Astrocyte (in vitro differentiated cells and primary cell): ENCODE measurements around the gene IL17B. TPM values are rescaled to one million over a fixed set of nuclear protein-coding genes. Genes with fewer than 3 reads are reported as not detected.

Source experiments
- DNase-seq: peaks from one replicate; pipeline ENCODE4 v3.0.0-alpha.2; 2010; ENCODE audit warnings: low read depth
- FAIRE-seq: peaks from 2 replicates; lab custom pipeline; 2011; peaks lifted over from hg19 to GRCh38; lab: Jason Lieb, UNC
- H2AFZ ChIP-seq: 2 replicates; pipeline ENCODE4 v1.6.0; 2012; ENCODE audit warnings: low read depth, low read length, inconsistent platforms
- H3K27ac ChIP-seq: 2 replicates; pipeline ENCODE4 v1.5.1; 2011; ENCODE audit warnings: low read depth, low read length, inconsistent platforms
- H3K27me3 ChIP-seq: 2 replicates; pipeline ENCODE4 v1.6.0; 2011; ENCODE audit warnings: low read length, inconsistent platforms; ENCODE audit not compliant: insufficient read depth
- H3K36me3 ChIP-seq: 2 replicates; pipeline ENCODE4 v1.5.1; 2011; ENCODE audit warnings: low read length, inconsistent platforms; ENCODE audit not compliant: insufficient read depth
- H3K4me1 ChIP-seq: 2 replicates; pipeline ENCODE4 v1.5.1; 2011; ENCODE audit warnings: low read length, inconsistent platforms; ENCODE audit not compliant: insufficient read depth
- H3K4me2 ChIP-seq: 2 replicates; pipeline ENCODE4 v1.6.0; 2012; ENCODE audit warnings: low read length, inconsistent platforms
- H3K4me3 ChIP-seq: 2 replicates; pipeline ENCODE4 v1.5.1; 2011; ENCODE audit warnings: low read depth, mild to moderate bottlenecking, low read length, inconsistent platforms; ENCODE audit not compliant: insufficient read depth
- H3K79me2 ChIP-seq: 2 replicates; pipeline ENCODE4 v1.6.0; 2012; ENCODE audit warnings: mild to moderate bottlenecking, low read length, inconsistent platforms; ENCODE audit not compliant: insufficient read depth
- H3K9ac ChIP-seq: 2 replicates; pipeline ENCODE4 v1.6.0; 2012; ENCODE audit warnings: mild to moderate bottlenecking, low read length, inconsistent platforms
- H3K9me3 ChIP-seq: 2 replicates; pipeline ENCODE4 v1.5.1; 2012; ENCODE audit warnings: low read depth, mild to moderate bottlenecking, low read length, inconsistent platforms; ENCODE audit not compliant: insufficient read depth
- H4K20me1 ChIP-seq: 2 replicates; pipeline ENCODE4 v1.6.0; 2012; ENCODE audit warnings: low read length, inconsistent platforms; ENCODE audit not compliant: insufficient read depth
- H3K27ac Mint-ChIP-seq: one replicate; pipeline ENCODE4 v1.8.0; 2021; ENCODE audit warnings: mild to moderate bottlenecking, mixed read lengths; ENCODE audit not compliant: unreplicated experiment
- H3K27me3 Mint-ChIP-seq: one replicate; pipeline ENCODE4 v1.8.0; 2021; ENCODE audit warnings: low read depth, mixed read lengths; ENCODE audit not compliant: unreplicated experiment
- H3K36me3 Mint-ChIP-seq: one replicate; pipeline ENCODE4 v1.8.0; 2021; ENCODE audit warnings: low read depth, mixed read lengths; ENCODE audit not compliant: unreplicated experiment
- H3K4me1 Mint-ChIP-seq: one replicate; pipeline ENCODE4 v1.8.0; 2021; ENCODE audit warnings: low read depth, mixed read lengths; ENCODE audit not compliant: unreplicated experiment
- H3K4me3 Mint-ChIP-seq: one replicate; pipeline ENCODE4 v1.8.0; 2021; ENCODE audit warnings: mild to moderate bottlenecking, moderate library complexity, mixed read lengths; ENCODE audit not compliant: unreplicated experiment
- H3K9me3 Mint-ChIP-seq: one replicate; pipeline ENCODE4 v1.8.0; 2021; ENCODE audit warnings: mild to moderate bottlenecking, mixed read lengths; ENCODE audit not compliant: unreplicated experiment
- EZH2 ChIP-seq: IDR thresholded peaks from 2 replicates; pipeline ENCODE4 v1.6.1; 2012; ENCODE audit warnings: mild to moderate bottlenecking, low read length, inconsistent platforms; ENCODE audit not compliant: insufficient read depth
- total RNA-seq: library from RNA; stranded (reverse); gene quantifications from 2 replicates; pipeline ENCODE4 v1.2.1, GENCODE V29; 2021
- TF ChIP-seq, protein P1 (sequence below): IDR thresholded peaks from 2 replicates; pipeline ENCODE4 v1.5.1; 2011; ENCODE audit warnings: low read depth, mild to moderate bottlenecking, inconsistent platforms, low read length, moderate library complexity; ENCODE audit not compliant: insufficient read depth

IL17B gene
- total RNA-seq, 1 donor from 2014 or later = 0.54 TPM

DNA sequence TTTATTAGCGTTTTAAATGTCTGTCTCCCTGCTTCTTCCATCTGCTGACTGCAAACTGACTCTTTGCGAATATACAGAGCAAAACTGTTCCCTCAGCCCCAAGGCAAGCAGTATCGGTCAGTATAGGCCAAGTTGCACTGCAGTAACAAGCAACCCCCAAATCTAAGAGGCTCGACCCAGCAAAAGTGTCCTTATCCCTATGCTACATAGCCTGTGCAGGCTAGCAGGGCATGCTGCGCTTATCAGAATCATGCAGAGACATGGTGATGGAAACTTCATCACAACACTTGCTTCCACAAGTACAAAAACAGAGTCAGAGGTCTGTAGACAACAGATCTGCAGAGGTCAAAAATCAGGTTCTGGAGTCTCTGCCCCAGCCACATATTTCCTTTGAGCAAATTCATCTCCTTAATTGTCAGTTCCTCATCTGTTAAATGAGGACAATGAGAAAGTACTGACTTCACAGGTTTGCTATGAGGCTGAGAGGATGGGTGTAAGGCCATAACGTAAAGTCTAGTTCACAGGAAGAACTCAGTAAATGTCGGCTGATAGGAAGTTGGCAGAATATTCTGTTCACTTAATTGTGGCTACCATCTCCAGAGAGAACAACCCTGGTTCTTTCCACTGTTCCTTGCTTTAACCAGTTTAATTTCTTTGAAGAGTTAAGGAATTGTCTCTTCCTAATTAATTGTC, 9.6 kb upstream of the IL17B start:
- Mint-ChIP-seq H3K27ac (peak overlapping the region; percentile 89), H3K9me3 (peaks cover 2% of the 10 kb centered on the region), H3K4me1 (peaks cover 47% of the 10 kb centered on the region), H3K4me3 (no peak overlapping the region), H3K27me3 (no peaks in the 10 kb centered on the region), H3K36me3 (no peaks in the 10 kb centered on the region)
- peaks cover 13% of the 10 kb centered on the region for H3K4me1 ChIP-seq
- no peak overlapping the region for H3K9ac ChIP-seq
- no peaks in the 10 kb centered on the region for H3K27me3 ChIP-seq
- FAIRE-seq (no peak), DNase-seq (no peak)
- H3K27ac ChIP-seq = no peak overlapping the region
- no peaks in the 10 kb centered on the region for H3K9me3 ChIP-seq
- no peaks in the 10 kb centered on the region for H3K36me3 ChIP-seq
- no peaks in the 10 kb centered on the region for H4K20me1 ChIP-seq
- no peaks in the 10 kb centered on the region for H3K79me2 ChIP-seq
- H3K4me3 ChIP-seq = no peak overlapping the region
- TF ChIP-seq, protein P1, sequence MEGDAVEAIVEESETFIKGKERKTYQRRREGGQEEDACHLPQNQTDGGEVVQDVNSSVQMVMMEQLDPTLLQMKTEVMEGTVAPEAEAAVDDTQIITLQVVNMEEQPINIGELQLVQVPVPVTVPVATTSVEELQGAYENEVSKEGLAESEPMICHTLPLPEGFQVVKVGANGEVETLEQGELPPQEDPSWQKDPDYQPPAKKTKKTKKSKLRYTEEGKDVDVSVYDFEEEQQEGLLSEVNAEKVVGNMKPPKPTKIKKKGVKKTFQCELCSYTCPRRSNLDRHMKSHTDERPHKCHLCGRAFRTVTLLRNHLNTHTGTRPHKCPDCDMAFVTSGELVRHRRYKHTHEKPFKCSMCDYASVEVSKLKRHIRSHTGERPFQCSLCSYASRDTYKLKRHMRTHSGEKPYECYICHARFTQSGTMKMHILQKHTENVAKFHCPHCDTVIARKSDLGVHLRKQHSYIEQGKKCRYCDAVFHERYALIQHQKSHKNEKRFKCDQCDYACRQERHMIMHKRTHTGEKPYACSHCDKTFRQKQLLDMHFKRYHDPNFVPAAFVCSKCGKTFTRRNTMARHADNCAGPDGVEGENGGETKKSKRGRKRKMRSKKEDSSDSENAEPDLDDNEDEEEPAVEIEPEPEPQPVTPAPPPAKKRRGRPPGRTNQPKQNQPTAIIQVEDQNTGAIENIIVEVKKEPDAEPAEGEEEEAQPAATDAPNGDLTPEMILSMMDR = no peak
- TF ChIP-seq EZH2 = no peak
- H3K4me2 ChIP-seq = no peak overlapping the region
- no peak overlapping the region for H2AFZ ChIP-seq

DNA sequence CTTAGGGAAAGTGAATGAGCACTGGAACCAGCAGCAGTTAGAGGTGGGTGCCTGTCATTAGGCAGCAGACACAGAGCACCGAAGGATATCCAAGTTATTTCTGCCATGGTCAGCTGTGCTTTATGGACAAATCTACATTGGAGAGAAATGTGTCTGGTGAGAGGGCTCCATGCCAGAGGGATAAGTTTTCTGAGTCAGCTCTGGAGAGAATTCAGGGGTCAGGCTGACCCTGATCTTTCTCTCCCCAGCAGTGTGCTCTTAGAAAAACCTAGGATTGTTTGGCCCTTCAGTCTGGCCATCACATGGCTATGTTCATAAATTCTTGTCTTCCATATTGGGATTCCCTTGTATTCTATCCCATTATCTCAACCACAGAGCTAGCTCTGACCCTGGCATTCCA, 8.9 kb upstream of the IL17B start:
- Mint-ChIP-seq H3K4me3 (peak overlapping the region; percentile 40), H3K9me3 (peaks cover 2% of the 10 kb centered on the region), H3K36me3 (no peaks in the 10 kb centered on the region), H3K27ac (peak overlapping the region; percentile 89), H3K27me3 (no peaks in the 10 kb centered on the region), H3K4me1 (peaks cover 50% of the 10 kb centered on the region)
- no peak overlapping the region for H2AFZ ChIP-seq
- H3K27ac ChIP-seq = no peak overlapping the region
- H3K9me3 ChIP-seq = no peaks in the 10 kb centered on the region
- TF ChIP-seq, protein P1 = no peak
- TF ChIP-seq EZH2 = no peak
- no peak overlapping the region for H3K9ac ChIP-seq
- H4K20me1 ChIP-seq = no peaks in the 10 kb centered on the region
- H3K79me2 ChIP-seq = no peaks in the 10 kb centered on the region
- H3K36me3 ChIP-seq = no peaks in the 10 kb centered on the region
- H3K4me1 ChIP-seq = peaks cover 17% of the 10 kb centered on the region
- no peak overlapping the region for H3K4me3 ChIP-seq
- DNase-seq (peak; percentile 58), FAIRE-seq (no peak)
- no peaks in the 10 kb centered on the region for H3K27me3 ChIP-seq
- peak overlapping the region; percentile 26 for H3K4me2 ChIP-seq

DNA sequence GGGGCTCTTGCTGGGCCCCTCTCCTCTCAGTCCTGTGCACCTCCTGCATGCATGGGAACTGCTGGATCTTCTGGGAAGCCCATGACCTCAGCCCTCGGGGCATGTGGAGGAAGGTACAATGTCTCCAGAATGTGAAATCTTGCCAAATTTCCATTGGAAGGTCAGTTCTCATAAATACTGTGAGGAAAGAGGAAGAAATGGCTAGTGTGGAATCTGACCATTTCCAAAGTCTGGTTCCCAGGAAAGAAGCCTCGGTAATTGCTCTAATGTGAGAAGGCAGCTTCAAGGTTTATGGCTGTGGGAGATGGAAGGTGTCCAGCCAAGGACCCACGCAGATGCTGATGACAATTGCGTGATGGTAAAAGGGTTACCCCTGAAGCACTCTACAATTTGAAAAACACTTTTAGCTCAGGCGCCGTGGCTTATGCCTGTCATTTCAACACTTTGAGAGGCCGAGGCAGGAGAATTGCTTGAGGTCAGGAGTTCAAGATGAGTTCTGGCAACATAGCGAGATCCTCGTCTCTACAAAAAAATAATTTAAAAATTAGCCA, 8.1 kb upstream of the IL17B start:
- no peak overlapping the region for H3K27ac ChIP-seq
- H3K36me3 Mint-ChIP-seq = no peaks in the 10 kb centered on the region
- peak overlapping the region; percentile 89 for H3K27ac Mint-ChIP-seq
- no peaks in the 10 kb centered on the region for H3K9me3 Mint-ChIP-seq
- DNase-seq (peak; percentile 46), FAIRE-seq (no peak)
- no peak overlapping the region for H3K4me3 ChIP-seq
- peaks cover 50% of the 10 kb centered on the region for H3K4me1 Mint-ChIP-seq
- H3K36me3 ChIP-seq = no peaks in the 10 kb centered on the region
- no peak overlapping the region for H3K9ac ChIP-seq
- no peaks in the 10 kb centered on the region for H4K20me1 ChIP-seq
- H3K27me3 ChIP-seq = no peaks in the 10 kb centered on the region
- TF ChIP-seq, protein P1 = no peak
- TF ChIP-seq EZH2 = no peak
- H3K9me3 ChIP-seq = no peaks in the 10 kb centered on the region
- no peak overlapping the region for H3K4me2 ChIP-seq
- no peaks in the 10 kb centered on the region for H3K27me3 Mint-ChIP-seq
- H3K4me1 ChIP-seq = peaks cover 16% of the 10 kb centered on the region
- H3K4me3 Mint-ChIP-seq = no peak overlapping the region
- H2AFZ ChIP-seq = no peak overlapping the region
- H3K79me2 ChIP-seq = no peaks in the 10 kb centered on the region
